HG02642 (cell line): ENCODE results near the gene SCN1B.

Source experiments
- ATAC-seq: cut with Tn5 transposase; IDR thresholded peaks from one replicate; pipeline ENCODE4 v1.9.1; 2021; ENCODE audit warnings: mild to moderate bottlenecking; ENCODE audit not compliant: unreplicated experiment, poor library complexity

The SCN1B gene

GRCh38 chr19:35089554-35089953, 59.3 kb downstream of the SCN1B start:
- ATAC-seq, result no peak
